HepG2 (cell line): Measurements from ENCODE around the gene MLXIPL. TPM values are rescaled to one million over a fixed set of nuclear protein-coding genes. Genes with fewer than 3 reads are reported as not detected.

ENCODE experiments used
- ATF7 ChIP-seq, 2 experiments: fragments of 450-650 bp in 1 of 2; sonication (generic) in 1 of 2; formaldehyde crosslinking in 1 of 2; IDR thresholded peaks; 2 replicates each; pipeline versions ENCODE4 v1.4.0 to v1.6.1; 2016 to 2020; ENCODE audit warnings: antibody characterized with exemption in 1 of 2, mild to moderate bottlenecking in 1 of 2, missing genetic modification reagents in 1 of 2
- CC2D1A ChIP-seq: sonication (generic); formaldehyde crosslinking; IDR thresholded peaks from 2 replicates; pipeline ENCODE4 v1.8.1; 2023; ENCODE audit warnings: mild to moderate bottlenecking, missing genetic modification reagents
- HNRNPK ChIP-seq: fragments of 200-400 bp; formaldehyde crosslinking; IDR thresholded peaks from 2 replicates; pipeline ENCODE4 v1.6.1; 2018; ENCODE audit warnings: low read length, low read depth, moderate library complexity, mild to moderate bottlenecking; ENCODE audit not compliant: poor library complexity, severe bottlenecking
- JUNB ChIP-seq: sonication (generic); formaldehyde crosslinking; IDR thresholded peaks from 2 replicates; pipeline ENCODE4 v1.8.0; 2022; ENCODE audit warnings: missing genetic modification reagents, mild to moderate bottlenecking, borderline replicate concordance
- RORA ChIP-seq: sonication (generic); formaldehyde crosslinking; IDR thresholded peaks from 2 replicates; pipeline ENCODE4 v1.5.0; 2020; ENCODE audit warnings: mild to moderate bottlenecking, missing genetic modification reagents, moderate library complexity
- SP140L ChIP-seq: sonication (generic); formaldehyde crosslinking; IDR thresholded peaks from 2 replicates; pipeline ENCODE4 v1.4.0; 2020; ENCODE audit warnings: missing genetic modification reagents, borderline replicate concordance
- XBP1 ChIP-seq: sonication (generic); formaldehyde crosslinking; IDR thresholded peaks from 2 replicates; pipeline ENCODE4 v1.5.0; 2020; ENCODE audit warnings: missing genetic modification reagents
- ZC3H13 ChIP-seq: sonication (generic); formaldehyde crosslinking; IDR thresholded peaks from 2 replicates; pipeline ENCODE4 v1.8.1; 2023; ENCODE audit warnings: mild to moderate bottlenecking, missing genetic modification reagents, moderate library complexity
- ZNF564 ChIP-seq: sonication (generic); formaldehyde crosslinking; IDR thresholded peaks from 2 replicates; pipeline ENCODE4 v1.8.1; 2023; ENCODE audit warnings: mild to moderate bottlenecking, missing genetic modification reagents
- ZNF790 ChIP-seq: sonication (generic); formaldehyde crosslinking; IDR thresholded peaks from 2 replicates; pipeline ENCODE4 v1.8.0; 2022; ENCODE audit warnings: missing genetic modification reagents, mild to moderate bottlenecking, borderline replicate concordance
- polyA plus RNA-seq, 8 experiments: library from polyadenylated mRNA; depleted of rRNA in 3 of 8; stranded (reverse) in 7 of 8; unstranded in 1 of 8; fragments of >200 nt; fragmentation: Illumina TruSeq in 4 of 8; extraction: Trizol in 4 of 8; gene quantifications; 2 replicates each; pipeline versions ENCODE4 v1.2.1 to v1.2.3, GENCODE V29; 2011 to 2016; ENCODE audit warnings: low read depth in 4 of 8, missing spikeins in 1 of 8, mixed read lengths in 1 of 8; ENCODE audit not compliant: insufficient read depth in 1 of 8
- total RNA-seq, 5 experiments: library from RNA; depleted of rRNA; stranded (reverse); fragments of >200 nt; fragmentation: Illumina TruSeq; extraction: Trizol; gene quantifications; 2 replicates each; pipeline ENCODE4 v1.2.3, GENCODE V29; 2016; ENCODE audit warnings: low read depth in 1 of 5
- TF ChIP-seq, protein P1 (sequence below): fragments of 450-650 bp; IDR thresholded peaks from 2 replicates; pipeline ENCODE4 v1.6.1; 2017; ENCODE audit warnings: mild to moderate bottlenecking
- TF ChIP-seq, protein P2 (sequence below): sonication (generic); formaldehyde crosslinking; IDR thresholded peaks from 2 replicates; pipeline ENCODE4 v1.5.0; 2020; ENCODE audit warnings: mild to moderate bottlenecking, missing genetic modification reagents
- TF ChIP-seq, protein P3 (sequence below): sonication (generic); formaldehyde crosslinking; IDR thresholded peaks from 2 replicates; pipeline ENCODE4 v1.4.0; 2020; ENCODE audit warnings: missing genetic modification reagents, borderline replicate concordance
- TF ChIP-seq, protein P4 (sequence below): sonication (generic); formaldehyde crosslinking; IDR thresholded peaks from 2 replicates; pipeline ENCODE4 v1.5.1; 2020; ENCODE audit warnings: mild to moderate bottlenecking, moderate library complexity, missing genetic modification reagents

Gene MLXIPL
- total and polyA plus RNA-seq, 2 of the 13 experiments (the other 11 are each of a cell fraction or from before 2014, with no cell fraction given): 51.6 to 60.1 TPM

DNA sequence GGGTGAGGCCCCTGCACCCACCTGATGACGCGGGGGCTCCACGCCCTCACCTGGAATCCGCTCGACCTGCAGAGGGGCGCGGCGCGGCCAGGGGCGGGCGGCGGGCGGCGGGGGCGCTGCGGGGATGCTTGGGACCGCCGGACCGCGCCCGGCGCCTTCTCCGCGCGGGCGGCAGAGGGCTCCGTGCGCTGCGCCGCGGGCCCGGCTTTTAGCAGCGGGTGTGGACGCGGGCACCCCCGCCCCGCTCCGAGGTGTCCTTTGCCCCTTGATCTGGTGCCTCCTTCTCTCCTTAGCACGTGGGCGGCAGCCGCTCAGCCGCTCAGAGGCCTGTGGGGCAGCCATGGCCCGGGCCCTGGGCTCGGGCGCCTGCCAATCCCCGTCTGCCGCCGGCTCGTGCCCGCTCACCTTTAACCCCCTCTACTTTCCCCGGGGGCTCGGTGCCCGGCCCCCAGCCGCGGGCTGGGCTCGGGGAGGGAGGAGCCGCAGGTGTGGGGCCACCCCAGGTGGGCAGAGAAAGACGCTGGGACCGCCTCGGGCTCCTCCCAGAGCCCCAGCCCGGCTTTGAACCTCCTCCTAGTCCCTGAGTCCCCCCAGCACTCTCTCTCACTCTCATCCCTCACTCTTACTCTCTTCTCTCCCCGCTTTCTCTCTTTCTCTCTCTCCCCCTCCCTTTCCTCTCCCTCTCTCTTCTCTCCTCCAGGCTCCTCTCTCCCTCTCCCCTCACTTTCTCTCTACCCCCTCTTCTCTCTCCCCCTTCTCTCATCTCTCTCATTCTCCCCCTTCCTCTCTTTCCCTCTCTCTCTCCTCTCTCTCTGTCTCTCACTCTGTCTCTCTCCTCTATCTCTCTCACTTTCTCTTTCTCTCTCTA lies 23.6 kb upstream of the MLXIPL start (continued):
- TF ChIP-seq, protein P1, sequence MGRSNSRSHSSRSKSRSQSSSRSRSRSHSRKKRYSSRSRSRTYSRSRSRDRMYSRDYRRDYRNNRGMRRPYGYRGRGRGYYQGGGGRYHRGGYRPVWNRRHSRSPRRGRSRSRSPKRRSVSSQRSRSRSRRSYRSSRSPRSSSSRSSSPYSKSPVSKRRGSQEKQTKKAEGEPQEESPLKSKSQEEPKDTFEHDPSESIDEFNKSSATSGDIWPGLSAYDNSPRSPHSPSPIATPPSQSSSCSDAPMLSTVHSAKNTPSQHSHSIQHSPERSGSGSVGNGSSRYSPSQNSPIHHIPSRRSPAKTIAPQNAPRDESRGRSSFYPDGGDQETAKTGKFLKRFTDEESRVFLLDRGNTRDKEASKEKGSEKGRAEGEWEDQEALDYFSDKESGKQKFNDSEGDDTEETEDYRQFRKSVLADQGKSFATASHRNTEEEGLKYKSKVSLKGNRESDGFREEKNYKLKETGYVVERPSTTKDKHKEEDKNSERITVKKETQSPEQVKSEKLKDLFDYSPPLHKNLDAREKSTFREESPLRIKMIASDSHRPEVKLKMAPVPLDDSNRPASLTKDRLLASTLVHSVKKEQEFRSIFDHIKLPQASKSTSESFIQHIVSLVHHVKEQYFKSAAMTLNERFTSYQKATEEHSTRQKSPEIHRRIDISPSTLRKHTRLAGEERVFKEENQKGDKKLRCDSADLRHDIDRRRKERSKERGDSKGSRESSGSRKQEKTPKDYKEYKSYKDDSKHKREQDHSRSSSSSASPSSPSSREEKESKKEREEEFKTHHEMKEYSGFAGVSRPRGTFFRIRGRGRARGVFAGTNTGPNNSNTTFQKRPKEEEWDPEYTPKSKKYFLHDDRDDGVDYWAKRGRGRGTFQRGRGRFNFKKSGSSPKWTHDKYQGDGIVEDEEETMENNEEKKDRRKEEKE: no peak
- no peak for TF ChIP-seq ATF7 (IDR thresholded peaks at IDR 0.05)
- no peak for TF ChIP-seq ATF7 (CRISPR knock-in tag; IDR thresholded peaks at IDR 0.05)
- no peak for TF ChIP-seq JUNB (CRISPR knock-in tag)
- TF ChIP-seq CC2D1A (CRISPR knock-in tag): no peak
- no peak for TF ChIP-seq XBP1 (CRISPR knock-in tag)
- no peak for TF ChIP-seq ZNF564
- TF ChIP-seq ZC3H13 (CRISPR knock-in tag): 0 out of 2 replicates have a peak, but pooled peaks have one; percentile 20
- TF ChIP-seq, protein P2, sequence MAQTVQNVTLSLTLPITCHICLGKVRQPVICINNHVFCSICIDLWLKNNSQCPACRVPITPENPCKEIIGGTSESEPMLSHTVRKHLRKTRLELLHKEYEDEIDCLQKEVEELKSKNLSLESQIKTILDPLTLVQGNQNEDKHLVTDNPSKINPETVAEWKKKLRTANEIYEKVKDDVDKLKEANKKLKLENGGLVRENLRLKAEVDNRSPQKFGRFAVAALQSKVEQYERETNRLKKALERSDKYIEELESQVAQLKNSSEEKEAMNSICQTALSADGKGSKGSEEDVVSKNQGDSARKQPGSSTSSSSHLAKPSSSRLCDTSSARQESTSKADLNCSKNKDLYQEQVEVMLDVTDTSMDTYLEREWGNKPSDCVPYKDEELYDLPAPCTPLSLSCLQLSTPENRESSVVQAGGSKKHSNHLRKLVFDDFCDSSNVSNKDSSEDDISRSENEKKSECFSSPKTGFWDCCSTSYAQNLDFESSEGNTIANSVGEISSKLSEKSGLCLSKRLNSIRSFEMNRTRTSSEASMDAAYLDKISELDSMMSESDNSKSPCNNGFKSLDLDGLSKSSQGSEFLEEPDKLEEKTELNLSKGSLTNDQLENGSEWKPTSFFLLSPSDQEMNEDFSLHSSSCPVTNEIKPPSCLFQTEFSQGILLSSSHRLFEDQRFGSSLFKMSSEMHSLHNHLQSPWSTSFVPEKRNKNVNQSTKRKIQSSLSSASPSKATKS (CRISPR knock-in tag): peak; percentile 56; the same call in 1 of the 2 replicates
- TF ChIP-seq, protein P3, sequence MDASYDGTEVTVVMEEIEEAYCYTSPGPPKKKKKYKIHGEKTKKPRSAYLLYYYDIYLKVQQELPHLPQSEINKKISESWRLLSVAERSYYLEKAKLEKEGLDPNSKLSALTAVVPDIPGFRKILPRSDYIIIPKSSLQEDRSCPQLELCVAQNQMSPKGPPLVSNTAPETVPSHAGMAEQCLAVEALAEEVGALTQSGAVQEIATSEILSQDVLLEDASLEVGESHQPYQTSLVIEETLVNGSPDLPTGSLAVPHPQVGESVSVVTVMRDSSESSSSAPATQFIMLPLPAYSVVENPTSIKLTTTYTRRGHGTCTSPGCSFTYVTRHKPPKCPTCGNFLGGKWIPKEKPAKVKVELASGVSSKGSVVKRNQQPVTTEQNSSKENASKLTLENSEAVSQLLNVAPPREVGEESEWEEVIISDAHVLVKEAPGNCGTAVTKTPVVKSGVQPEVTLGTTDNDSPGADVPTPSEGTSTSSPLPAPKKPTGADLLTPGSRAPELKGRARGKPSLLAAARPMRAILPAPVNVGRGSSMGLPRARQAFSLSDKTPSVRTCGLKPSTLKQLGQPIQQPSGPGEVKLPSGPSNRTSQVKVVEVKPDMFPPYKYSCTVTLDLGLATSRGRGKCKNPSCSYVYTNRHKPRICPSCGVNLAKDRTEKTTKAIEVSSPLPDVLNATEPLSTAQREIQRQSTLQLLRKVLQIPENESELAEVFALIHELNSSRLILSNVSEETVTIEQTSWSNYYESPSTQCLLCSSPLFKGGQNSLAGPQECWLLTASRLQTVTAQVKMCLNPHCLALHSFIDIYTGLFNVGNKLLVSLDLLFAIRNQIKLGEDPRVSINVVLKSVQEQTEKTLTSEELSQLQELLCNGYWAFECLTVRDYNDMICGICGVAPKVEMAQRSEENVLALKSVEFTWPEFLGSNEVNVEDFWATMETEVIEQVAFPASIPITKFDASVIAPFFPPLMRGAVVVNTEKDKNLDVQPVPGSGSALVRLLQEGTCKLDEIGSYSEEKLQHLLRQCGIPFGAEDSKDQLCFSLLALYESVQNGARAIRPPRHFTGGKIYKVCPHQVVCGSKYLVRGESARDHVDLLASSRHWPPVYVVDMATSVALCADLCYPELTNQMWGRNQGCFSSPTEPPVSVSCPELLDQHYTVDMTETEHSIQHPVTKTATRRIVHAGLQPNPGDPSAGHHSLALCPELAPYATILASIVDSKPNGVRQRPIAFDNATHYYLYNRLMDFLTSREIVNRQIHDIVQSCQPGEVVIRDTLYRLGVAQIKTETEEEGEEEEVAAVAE (CRISPR knock-in tag): no peak
- TF ChIP-seq, protein P4, sequence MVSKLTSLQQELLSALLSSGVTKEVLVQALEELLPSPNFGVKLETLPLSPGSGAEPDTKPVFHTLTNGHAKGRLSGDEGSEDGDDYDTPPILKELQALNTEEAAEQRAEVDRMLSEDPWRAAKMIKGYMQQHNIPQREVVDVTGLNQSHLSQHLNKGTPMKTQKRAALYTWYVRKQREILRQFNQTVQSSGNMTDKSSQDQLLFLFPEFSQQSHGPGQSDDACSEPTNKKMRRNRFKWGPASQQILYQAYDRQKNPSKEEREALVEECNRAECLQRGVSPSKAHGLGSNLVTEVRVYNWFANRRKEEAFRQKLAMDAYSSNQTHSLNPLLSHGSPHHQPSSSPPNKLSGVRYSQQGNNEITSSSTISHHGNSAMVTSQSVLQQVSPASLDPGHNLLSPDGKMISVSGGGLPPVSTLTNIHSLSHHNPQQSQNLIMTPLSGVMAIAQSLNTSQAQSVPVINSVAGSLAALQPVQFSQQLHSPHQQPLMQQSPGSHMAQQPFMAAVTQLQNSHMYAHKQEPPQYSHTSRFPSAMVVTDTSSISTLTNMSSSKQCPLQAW: peak; percentile 56; the same call in 1 of the 2 replicates
- no peak for TF ChIP-seq SP140L (CRISPR knock-in tag)
- TF ChIP-seq ZNF790 (CRISPR knock-in tag): peak; percentile 53; the same call in 1 of the 2 replicates
- no peak for TF ChIP-seq RORA (CRISPR knock-in tag)
- peak; percentile 17 for TF ChIP-seq HNRNPK
